Liver (tissue), 3 donors: ENCODE results near the gene MED12L.

ENCODE experiments used
- GABPA ChIP-seq, 2 donors: IDR thresholded peaks in 1 of 2; conservative IDR thresholded peaks in 1 of 2; 2 replicates each; pipeline ENCODE4 v1.6.1; 2016; ENCODE audit warnings: antibody characterized with exemption in 2 of 2, mild to moderate bottlenecking in 1 of 2, moderate library complexity in 1 of 2
- RAD21 ChIP-seq, 2 donors: IDR thresholded peaks; 2 replicates each; pipeline ENCODE4 v1.6.1; 2016; ENCODE audit warnings: antibody characterized with exemption in 2 of 2, mild to moderate bottlenecking in 2 of 2
- TAF1 ChIP-seq: conservative IDR thresholded peaks from 2 replicates; pipeline ENCODE4 v1.6.1; 2016; ENCODE audit warnings: antibody characterized with exemption, mild to moderate bottlenecking
- YY1 ChIP-seq: IDR thresholded peaks from 2 replicates; pipeline ENCODE4 v1.6.1; 2016; ENCODE audit warnings: antibody characterized with exemption, mild to moderate bottlenecking
- TF ChIP-seq, protein P1 (sequence below): fragments of 150-350 bp; IDR thresholded peaks from 2 replicates; pipeline ENCODE4 v1.5.1; 2017; ENCODE audit warnings: improper control_type of control experiment, low read depth, low read length; ENCODE audit not compliant: missing input control
- TF ChIP-seq, protein P2 (sequence below): IDR thresholded peaks from 2 replicates; pipeline ENCODE4 v1.6.1; 2016; ENCODE audit warnings: antibody characterized with exemption
- TF ChIP-seq, protein P3 (sequence below): IDR thresholded peaks from 2 replicates; pipeline ENCODE4 v1.6.1; 2016; ENCODE audit warnings: antibody characterized with exemption
- donor health status: healthy.
- donor health status: healthy.

DNA sequence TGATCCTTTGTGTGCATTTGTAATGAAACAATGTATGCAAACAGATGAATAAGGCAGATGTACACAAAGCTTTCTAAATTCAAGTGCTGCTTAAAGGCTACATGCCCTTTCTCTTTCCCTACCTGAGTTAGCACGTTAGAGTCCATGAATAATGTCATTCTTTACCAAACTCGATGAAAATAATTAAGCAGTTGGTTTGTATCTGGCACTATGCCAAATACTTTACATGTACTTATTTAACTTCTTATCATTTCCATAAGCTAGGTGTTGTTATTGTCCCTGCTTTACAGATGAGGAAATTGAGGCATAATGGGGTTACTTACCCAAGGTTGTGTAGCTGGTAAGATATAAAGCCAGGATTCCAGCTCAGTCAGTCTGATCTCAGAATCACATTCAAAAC lies 115.1 kb downstream of the MED12L start:
- TF ChIP-seq, protein P1, sequence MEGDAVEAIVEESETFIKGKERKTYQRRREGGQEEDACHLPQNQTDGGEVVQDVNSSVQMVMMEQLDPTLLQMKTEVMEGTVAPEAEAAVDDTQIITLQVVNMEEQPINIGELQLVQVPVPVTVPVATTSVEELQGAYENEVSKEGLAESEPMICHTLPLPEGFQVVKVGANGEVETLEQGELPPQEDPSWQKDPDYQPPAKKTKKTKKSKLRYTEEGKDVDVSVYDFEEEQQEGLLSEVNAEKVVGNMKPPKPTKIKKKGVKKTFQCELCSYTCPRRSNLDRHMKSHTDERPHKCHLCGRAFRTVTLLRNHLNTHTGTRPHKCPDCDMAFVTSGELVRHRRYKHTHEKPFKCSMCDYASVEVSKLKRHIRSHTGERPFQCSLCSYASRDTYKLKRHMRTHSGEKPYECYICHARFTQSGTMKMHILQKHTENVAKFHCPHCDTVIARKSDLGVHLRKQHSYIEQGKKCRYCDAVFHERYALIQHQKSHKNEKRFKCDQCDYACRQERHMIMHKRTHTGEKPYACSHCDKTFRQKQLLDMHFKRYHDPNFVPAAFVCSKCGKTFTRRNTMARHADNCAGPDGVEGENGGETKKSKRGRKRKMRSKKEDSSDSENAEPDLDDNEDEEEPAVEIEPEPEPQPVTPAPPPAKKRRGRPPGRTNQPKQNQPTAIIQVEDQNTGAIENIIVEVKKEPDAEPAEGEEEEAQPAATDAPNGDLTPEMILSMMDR = no peak
- TF ChIP-seq TAF1 = no peak
- no peak for TF ChIP-seq GABPA (IDR thresholded peaks at IDR 0.05 in 1 of 2, conservative IDR thresholded peaks at IDR 0.05 in 1 of 2)
- TF ChIP-seq, protein P2, sequence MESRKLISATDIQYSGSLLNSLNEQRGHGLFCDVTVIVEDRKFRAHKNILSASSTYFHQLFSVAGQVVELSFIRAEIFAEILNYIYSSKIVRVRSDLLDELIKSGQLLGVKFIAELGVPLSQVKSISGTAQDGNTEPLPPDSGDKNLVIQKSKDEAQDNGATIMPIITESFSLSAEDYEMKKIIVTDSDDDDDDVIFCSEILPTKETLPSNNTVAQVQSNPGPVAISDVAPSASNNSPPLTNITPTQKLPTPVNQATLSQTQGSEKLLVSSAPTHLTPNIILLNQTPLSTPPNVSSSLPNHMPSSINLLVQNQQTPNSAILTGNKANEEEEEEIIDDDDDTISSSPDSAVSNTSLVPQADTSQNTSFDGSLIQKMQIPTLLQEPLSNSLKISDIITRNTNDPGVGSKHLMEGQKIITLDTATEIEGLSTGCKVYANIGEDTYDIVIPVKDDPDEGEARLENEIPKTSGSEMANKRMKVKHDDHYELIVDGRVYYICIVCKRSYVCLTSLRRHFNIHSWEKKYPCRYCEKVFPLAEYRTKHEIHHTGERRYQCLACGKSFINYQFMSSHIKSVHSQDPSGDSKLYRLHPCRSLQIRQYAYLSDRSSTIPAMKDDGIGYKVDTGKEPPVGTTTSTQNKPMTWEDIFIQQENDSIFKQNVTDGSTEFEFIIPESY = no peak
- TF ChIP-seq, protein P3, sequence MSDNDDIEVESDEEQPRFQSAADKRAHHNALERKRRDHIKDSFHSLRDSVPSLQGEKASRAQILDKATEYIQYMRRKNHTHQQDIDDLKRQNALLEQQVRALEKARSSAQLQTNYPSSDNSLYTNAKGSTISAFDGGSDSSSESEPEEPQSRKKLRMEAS = no peak
- no peak for TF ChIP-seq RAD21 (IDR thresholded peaks at IDR 0.05)
- TF ChIP-seq YY1 = no peak
